ENCODE results near the gene MRPL9.

Gene MRPL9

DNA sequence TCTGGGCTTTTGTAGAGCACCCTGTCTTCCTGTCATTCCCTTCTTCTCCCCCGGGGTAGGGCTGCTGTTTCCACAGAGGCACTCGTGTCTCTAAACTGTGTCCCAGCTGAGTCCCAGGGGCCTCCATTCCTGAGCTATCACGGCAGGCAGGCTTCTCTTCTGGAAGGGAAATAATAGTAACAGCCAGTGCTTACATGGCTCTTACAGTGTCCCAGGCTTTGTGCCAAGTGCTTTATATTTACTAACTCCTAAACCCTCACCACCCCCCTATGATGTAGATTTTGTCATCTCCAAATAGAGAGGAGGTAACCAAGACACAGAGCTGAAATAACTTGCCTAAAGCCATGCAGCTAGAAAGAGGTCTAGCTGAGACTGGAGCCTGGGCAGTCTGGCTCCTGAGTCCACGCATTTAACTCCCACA lies 45.3 kb downstream of the MRPL9 start:
- in situ Hi-C loops (cut with HindIII; ENCODE audit: low pct_ligation_motif_present, low sequenced_read_pairs): no loop called here
- Histone ChIP-seq H3K27ac (no peak overlapping the region), H3K27me3 (replicated peaks) (peaks cover 53% of the 10 kb centered on the region), H3K4me3 (ENCODE audit: low read depth, low read length) (no peak overlapping the region), H3K36me3 (replicated peaks) (no peaks in the 10 kb centered on the region)
- TF ChIP-seq CTCF (IDR thresholded peaks at IDR 0.05; ENCODE audit: low read depth, low read length, missing control alignments): no peak
- no peak for DNase-seq

GRCh38 chr1:151716771-151717631 lies 46.3 kb downstream of the MRPL9 start, which contains the start of gene CELF3:
CELF3 (minus strand) TSS chr1:151716803; CDS start chr1:151716020, 783 bp downstream.
- Histone ChIP-seq H3K27ac (no peak within 1 kb of the TSS), H3K27me3 (replicated peaks) (peaks cover 48% of the 10 kb centered on the region), H3K4me3 (ENCODE audit: low read depth, low read length) (no peak within 1 kb of the TSS), H3K36me3 (replicated peaks) (no peaks in the 10 kb centered on the region)
- in situ Hi-C loops (cut with HindIII; ENCODE audit: low pct_ligation_motif_present, low sequenced_read_pairs): no loop called here
- DNase-seq: no peak
- TF ChIP-seq CTCF (IDR thresholded peaks at IDR 0.05; ENCODE audit: low read depth, low read length, missing control alignments): no peak

DNA sequence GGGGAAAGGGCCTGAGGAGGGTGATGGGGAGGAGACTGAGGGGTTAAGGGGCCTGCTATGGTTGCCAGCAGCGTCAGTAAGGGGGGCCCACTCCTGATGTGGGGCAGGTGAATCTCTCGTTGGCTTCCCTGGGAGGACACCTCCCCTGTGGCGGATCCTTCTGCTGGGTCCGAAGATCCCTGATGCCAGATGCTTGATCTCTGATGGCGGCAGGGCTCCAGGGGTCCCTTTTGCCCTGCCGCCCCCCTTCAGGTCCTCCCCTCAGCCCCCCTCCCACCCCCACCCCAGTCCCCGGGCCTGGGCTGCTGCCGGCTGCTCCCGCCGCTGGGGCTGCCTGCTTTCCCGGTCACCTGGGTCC lies 46.9 kb downstream of the MRPL9 start:
- in situ Hi-C loops (cut with HindIII; ENCODE audit: low pct_ligation_motif_present, low sequenced_read_pairs): no loop called here
- H3K27ac ChIP-seq: no peak overlapping the region
- H3K4me3 ChIP-seq (ENCODE audit: low read depth, low read length): no peak overlapping the region
- DNase-seq: no peak
- no peaks in the 10 kb centered on the region for H3K36me3 ChIP-seq (replicated peaks)
- TF ChIP-seq CTCF (IDR thresholded peaks at IDR 0.05; ENCODE audit: low read depth, low read length, missing control alignments): no peak
- H3K27me3 ChIP-seq (replicated peaks): peaks cover 45% of the 10 kb centered on the region

GRCh38 chr1:151715726-151716404 lies 47.4 kb downstream of the MRPL9 start:
- Histone ChIP-seq H3K27ac (no peak overlapping the region), H3K27me3 (replicated peaks) (peaks cover 45% of the 10 kb centered on the region), H3K36me3 (replicated peaks) (no peaks in the 10 kb centered on the region), H3K4me3 (ENCODE audit: low read depth, low read length) (no peak overlapping the region)
- in situ Hi-C loops (cut with HindIII; ENCODE audit: low pct_ligation_motif_present, low sequenced_read_pairs): no loop called here
- TF ChIP-seq CTCF (IDR thresholded peaks at IDR 0.05; ENCODE audit: low read depth, low read length, missing control alignments): peak; percentile 22
- DNase-seq: no peak

GRCh38 chr1:151714820-151715725 lies 48.2 kb downstream of the MRPL9 start:
- in situ Hi-C loops (cut with HindIII; ENCODE audit: low pct_ligation_motif_present, low sequenced_read_pairs): no loop called here
- H3K27me3 ChIP-seq (replicated peaks): peaks cover 45% of the 10 kb centered on the region
- H3K27ac ChIP-seq: no peak overlapping the region
- DNase-seq: no peak
- H3K4me3 ChIP-seq (ENCODE audit: low read depth, low read length): no peak overlapping the region
- no peaks in the 10 kb centered on the region for H3K36me3 ChIP-seq (replicated peaks)
- TF ChIP-seq CTCF (IDR thresholded peaks at IDR 0.05; ENCODE audit: low read depth, low read length, missing control alignments): no peak
